Right forelimb (tissue), 1 donor: ENCODE data around the gene PPL.
"Not testable (repeated sequence)": the region's sequence is repeated elsewhere in the genome, so short reads cannot be mapped to it uniquely, and the experiment has no call there.

Source experiments
- DNase-seq: peaks from one replicate; pipeline ENCODE4 v3.0.0-alpha.2; 2018

Gene PPL

DNA sequence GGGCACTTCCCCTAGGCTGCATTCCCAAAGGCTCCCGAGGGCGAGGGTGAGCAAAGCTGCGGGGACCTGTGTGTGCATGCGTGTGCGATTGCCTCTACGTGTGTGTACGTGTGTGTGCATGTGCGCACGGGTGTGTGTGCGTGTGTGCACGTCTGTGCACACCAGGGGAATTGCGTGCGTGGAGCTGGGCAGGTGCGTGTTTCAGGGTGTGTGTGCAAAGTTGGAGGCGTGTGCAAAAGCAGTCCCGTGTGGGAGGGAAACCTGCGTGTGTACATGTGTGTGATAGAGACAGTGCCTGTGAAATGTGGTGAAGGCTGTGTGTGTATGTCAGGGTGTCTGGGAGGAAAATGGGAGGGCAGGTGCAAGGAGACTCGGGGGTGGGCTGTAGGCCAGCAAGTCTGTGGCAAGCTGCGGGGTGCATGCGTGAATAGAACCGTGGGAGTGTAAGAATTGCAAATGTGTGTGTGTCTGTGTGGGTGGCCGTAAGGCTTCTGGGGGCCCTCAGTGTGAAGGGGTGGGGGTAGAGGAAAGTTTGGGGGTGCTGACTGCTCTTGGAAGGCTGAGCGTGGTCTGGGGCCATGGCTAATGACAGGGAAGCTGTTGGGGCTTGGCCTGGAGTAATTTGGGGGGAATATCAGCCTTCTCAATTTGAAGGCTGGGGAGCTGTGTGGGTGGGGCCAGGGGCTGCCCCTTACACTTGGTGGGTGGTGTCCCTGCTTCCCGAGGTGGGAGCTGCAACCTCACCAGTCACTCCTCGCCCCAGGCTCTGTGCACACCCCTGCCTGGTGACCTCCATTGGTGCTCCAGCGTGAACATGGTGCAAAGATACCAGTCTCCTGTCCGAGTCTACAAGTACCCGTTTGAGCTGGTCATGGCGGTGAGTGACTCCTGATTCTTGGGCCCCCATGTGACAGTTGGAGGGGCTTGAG, 21.8 kb upstream of the PPL start:
- no peak for DNase-seq

DNA sequence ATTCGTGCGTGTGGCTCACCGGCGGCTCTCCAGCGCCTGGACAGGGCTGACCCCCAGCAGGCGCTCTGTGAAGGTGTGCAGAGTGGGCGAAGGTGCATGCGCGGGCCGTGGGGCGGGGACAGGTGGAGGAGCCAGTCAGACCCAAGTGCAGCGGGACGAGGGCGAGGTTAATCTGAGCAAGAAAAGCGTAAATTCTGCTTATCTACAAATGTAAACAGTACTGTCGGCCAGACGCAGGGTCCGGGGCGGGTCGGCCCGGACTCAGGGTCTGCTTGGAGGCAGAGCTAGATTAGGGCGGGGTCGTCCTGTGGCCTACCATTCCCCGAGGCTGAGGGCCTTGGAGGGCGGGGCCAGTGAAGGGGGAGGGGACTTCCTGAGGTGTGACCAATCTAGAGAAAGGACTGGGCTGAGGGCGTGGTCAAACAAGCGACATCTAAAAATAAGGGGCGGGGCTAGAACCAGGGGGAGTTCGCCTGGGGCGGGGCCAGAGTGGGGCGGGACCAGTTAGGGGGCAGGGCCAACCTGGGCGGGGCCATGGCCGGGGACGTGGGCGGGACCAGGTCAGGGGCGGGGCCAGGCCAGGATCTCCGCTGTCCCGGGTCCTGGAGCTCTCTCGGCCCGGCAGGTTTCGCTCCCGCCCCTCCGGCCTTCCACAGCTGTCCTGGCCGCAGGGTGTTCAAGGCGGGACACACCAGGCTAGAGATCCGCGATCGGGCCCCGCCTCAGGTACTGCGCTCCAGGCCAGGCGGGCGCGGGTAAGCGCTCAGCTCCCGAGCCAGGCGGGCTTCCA, 21.0 kb upstream of the PPL start, which contains the start of gene SEC14L5:
SEC14L5 (plus strand) TSS at position 611 of the 790 bp plus-strand sequence. CDS start 994 bp downstream, outside the sequence.
- DNase-seq, result peak; percentile 92

DNA sequence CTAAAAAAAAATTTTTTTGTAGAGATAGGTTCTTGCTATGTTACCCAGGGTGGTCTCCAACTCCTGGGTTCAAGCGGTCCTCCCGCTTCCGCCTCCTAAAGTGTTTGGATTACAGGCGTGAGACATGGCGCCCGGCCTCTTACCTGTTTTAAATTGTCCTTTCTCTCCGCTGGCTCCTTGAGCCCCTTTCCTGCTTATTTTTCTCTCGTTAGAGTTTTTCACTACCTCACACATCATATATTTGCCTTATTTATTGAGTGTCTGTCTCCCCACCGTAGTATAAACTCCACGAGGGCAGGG, 20.4 kb upstream of the PPL start:
- no peak for DNase-seq

DNA sequence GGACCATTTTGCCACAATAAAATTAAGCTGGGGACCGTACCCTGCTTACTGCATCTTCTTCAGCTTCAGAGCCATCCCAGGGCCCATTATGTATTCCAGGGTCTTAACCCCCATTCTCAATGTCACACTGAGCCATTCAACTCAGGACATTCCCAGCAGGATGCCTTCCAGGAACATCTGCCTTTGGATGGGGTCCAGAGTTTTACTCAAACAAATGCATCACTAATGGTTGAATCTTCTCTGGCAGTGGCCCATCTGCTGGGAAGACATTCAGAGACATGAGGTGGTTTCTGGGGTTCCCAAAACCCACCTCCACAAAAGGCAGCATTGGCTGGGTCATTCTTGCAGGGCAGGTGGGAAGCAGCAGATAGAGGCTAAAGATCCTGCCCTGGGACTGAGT, 17.8 kb upstream of the PPL start:
- no peak for DNase-seq

DNA sequence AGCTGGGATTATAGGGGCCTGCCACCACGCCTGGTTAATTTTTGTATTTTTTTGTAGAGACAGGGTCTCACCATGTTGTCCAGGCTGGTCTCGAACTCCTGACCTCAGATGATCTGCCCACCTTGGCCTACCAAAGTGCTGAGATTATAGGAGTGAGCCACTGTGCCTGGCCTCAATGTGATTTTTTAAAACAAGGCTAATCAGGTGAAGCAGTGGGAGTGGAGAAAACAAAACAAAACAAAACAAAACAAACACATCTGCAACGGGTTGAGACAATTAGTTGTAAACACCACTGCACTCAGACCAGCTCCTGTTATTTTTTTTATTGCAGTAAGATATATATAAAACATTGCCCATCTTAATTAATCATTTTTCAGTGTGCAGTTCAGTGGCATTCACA, 14.6 kb upstream of the PPL start:
- not testable (repeated sequence) for DNase-seq

DNA sequence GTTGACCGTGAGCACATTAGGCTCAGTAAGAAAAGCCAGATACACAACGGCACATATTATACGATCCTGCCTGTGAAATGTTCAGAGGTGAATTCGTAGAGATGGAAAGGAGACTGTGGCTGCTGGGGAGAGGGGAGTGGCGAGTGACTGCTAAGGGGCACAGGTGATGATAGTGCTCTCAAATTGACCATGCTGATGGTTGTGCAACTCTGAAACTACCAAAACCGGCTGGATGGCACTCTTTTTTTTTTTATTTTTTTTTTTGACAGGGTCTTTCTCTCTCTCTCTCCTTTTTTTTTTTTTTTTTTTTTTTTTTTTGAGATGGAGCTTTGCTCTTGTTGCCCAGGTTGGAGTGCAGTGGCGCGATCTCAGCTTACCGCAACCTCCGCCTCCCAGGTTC, 13.0 kb upstream of the PPL start:
- DNase-seq, result no peak

DNA sequence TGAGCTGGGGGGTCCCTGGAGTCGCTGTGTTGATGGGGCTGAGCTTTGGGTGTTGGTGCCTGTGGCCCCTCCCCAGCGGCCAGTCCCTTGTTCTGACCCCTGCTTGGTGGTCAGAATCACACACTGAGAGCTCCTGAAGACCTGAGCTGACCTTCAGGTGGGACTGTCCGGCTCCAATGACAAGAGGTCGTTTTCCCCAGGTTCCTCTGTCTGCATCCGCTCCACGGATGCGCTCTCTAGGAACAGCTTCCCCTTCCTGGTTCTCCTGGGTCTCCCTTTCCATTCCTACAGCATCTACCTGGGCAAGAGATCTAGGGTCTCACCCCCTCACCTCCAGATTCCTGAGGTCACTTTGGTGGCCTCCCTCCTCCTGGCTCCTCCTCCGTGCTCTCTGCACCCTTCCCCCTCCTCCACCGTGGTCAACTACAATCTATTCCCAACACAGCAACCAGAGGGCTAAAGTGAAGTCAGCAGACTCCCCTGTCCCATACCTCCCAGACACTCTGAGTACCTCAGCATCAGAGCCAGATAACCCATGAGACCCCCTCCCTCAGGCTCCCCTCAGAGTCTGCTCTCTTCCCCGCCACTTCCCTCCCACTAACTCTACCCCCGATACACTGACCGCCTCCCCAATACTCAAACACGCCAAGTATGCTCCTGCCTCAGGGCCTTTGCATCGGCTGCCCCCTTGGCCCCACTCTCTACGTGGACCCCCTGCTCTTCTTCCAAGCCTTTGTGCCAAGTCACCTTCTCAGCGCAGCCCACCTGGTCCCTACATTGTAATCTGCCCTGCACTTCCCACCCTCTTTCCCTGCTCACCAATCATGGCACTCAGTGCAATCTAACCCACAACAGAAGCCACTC, 12.2 kb upstream of the PPL start:
- no peak for DNase-seq

DNA sequence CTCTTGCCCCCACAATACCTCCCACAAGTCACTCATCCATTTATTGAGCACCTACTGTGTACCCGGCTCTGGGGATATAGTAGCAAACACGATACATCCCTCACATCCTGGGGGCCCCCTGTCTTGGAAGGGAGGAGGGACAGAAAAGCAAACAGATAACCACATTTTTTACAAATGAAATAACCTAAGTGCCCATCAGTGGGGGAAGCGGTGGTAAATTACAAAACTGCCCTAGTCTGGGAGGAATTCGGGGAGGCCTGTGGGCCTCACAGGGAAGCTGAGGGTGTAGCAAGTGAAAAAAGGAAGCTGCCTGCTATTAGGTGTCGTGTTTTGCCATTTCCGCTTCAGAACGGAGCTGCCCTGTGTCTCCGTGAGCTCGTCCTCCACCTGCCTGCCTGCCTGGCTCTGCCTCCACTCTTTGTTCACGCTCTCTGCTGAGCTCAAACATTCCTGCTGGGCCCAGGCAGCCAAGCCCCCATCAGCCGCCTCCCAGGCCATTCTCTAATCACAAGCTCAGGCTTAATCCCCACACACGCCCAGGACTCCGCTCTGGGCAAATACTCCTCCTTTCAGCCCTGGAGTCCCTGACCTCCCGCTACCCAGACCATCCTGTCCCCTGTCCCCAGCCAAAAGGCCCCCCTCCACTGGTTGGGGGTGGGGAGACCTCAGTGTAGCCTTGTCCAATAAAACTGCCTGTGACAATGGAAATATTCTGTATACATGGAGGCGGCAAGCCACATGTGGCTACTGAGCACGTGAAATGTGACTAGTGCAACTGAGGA, 11.0 kb upstream of the PPL start:
- no peak for DNase-seq

DNA sequence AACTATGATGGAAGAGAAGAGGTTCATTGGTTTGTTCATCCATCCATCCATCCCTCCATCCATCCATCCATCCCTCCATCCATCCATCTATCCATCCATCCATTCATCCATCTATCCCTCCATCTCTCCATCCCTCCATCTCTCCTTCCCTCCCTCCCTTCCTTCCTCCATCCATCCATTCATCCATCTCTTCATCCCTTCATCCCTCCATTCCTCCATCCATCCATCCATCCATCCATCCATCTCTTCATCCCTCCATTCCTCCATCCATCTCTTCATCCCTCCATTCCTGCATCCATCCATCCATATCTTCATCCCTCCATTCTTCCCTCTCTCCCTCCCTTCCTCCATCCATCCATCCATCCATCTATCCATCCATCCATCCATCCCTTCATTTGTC, 10.0 kb upstream of the PPL start:
- DNase-seq, result no peak

DNA sequence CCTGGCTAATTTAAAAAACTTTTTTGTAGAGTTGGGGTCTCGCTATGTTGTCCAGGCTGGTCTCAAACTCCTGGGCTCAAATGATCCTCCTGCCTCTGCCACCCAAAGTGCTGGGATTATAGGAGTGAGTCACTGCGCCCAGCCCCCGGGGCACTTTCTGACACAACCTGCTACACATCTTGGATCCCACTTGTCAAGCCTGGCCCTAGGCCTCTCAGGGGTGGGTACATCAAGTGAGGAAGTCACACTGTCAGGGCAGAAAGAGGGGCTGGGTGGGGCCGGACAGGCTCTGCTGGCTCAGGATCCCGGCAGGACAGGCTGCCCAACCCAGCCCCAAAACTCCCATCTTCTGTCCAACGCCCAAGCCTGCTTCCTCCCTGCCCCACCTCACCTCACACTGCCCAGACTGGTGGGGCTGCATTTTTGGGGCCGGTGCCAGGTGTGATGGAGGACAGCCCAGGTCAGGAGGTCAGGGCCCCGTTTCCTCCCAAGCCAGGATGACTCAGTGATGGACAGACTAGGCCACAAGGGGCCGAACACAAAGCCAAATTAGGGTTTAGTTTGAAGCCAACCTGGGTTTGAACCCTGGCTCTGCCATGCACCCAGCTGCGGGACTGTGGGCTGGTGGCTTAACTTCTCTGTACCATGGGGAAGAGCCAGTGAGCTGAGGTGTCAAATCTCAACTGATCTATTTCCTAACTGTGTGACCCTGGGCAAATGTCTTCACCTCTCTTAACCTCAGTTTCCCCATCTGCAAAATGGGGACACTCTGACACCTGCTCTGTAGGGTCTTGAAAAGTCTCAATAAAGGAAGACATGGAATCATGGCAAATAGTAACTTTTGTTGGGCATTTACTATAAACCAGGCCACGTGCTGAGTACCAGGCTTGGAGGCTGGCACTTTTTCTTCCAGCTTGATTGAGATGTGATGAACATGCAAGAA, 8.9 kb upstream of the PPL start:
- DNase-seq, result no peak

DNA sequence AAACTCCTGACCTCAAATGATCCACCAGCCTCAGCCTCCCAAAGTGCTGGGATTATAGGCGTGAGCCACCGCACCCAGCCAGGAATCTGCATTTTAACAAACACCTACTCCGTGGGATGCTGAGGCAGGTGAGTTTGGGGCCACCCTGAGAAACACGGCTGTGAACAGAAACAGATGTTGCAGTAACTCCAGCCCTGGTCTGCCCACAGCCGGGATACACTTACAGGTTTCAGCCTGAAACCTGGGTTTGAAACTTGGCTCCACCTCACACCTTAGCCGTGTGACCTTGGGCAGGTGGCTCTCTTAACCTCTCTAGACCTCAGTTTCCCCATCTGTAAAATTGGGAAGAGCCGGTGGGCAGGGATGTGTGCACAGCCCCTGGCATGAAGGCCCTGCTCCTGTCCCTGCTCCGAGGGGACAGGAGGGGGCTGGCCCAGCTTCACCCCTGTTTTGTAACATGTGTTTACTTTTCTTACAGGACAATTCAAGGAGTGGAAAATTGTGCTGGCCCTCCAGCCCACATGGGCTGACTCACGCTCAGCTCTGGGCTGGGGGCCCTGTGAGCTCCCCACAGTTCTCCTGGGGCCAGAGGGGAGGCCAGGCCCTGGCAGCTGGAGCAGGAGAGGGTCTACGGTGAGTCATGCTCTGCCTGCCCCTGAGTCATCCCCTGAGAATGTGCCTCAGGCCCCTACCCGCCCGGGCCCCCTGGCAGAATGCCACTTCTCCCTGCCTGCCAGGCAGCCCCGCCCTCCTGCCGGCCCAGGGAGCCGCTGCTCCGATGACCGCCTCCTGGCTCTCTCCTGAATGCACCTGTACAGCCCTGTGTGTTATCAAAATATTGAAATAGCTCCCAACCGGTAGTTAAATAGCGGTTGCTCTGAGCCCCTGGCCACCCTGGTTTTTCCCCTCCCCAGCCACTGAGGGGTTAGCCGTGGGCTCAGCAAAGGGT, 7.7 kb upstream of the PPL start:
- DNase-seq, result peak; percentile 86

DNA sequence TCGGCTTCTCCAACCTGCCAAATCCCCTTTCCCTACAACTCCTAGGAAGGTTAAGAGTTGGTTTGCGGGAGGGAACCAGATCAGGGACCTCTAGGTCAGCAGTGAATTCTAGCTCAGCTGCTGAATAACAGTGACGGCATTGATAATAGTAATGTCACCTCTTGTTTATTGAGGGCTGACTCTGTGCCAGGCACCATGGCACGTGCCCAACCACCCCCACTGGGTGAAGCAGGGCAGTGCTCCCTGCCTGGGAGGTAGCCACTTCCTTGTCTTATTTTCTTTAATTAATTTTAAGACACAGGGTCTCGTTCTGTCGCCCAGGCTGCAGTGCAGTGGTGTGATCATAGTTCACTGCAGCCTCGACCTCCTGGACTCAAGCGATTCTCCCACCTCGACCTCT, 5.5 kb upstream of the PPL start:
- no peak for DNase-seq

DNA sequence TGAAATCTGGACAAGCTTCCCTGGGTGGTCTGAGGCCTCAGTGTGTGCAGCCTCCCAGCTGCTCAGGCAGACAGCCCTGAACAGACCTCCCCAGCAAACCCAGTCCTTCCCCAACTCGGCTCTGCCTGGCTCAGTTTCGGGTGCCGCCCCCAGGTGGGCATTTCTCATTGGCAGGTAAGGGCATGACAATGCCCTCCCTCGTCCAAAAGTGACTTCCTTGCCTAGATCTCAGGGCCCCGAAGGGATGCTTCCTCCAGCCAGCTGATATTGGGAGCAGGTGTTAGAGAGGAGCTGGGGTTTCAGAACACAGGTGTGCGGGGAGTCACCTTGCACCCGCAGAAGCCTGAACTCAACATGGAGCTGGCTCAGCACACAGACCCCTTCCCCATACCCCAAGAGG, 3.8 kb upstream of the PPL start:
- DNase-seq, result no peak

DNA sequence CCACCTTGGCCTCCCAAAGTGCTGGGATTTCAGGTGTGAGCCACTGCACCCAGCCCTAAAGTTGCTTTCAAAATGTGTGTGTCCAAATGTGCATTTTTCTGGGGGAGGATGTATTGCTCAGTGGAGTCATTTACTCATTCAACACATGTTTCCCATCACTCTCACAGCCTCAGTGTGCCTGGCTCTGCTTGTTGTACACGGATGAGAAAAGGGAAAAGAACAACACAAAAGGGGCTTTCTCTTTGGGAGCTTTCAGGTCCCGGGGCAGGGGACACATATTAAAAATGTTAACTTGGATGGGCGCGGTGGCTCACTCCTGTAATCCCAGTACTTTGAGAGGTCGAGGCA, 1.7 kb upstream of the PPL start:
- DNase-seq, result no peak

DNA sequence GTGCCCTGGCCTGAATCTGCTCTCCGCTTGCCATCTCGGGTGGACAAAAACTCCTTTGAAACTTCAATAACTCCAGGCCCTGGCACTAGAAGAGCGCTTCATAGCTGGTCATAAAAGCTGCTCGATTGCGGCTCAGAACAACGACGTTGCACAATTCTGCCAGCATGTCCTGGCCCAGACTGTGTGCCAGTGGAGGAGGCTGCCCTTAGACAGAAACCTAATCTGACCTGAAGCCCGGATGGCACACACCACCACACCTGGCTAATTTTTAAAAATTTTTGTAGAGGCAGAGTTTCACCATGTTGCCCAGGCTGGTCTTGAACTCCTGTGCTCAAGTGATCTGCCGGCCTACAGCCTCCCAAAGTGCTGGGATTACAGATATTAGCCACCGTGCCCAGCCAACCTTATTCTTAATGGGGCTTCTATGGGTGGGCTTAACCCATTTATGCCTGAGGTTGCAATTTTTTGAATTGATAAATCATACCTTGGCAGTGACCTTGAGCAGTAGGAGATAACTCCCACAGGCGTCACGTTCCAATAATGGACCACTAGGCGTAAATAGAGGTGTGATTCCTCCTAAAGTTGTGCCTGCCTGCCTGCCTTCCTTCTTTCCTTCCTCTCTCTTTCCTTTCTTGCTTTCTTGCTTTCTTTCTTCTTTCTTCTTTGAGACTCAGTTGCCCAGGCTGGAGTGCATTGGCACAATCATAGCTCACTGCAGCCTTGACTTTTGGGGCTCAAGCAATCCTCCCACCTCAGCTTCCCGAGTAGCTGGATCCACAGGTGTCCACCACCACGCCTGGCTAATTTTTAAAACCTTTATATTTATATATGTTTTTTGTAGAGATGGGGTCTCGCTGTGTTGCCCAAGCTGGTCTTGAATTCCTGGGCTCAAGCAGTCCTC, 1.1 kb upstream of the PPL start:
- DNase-seq, result no peak

DNA sequence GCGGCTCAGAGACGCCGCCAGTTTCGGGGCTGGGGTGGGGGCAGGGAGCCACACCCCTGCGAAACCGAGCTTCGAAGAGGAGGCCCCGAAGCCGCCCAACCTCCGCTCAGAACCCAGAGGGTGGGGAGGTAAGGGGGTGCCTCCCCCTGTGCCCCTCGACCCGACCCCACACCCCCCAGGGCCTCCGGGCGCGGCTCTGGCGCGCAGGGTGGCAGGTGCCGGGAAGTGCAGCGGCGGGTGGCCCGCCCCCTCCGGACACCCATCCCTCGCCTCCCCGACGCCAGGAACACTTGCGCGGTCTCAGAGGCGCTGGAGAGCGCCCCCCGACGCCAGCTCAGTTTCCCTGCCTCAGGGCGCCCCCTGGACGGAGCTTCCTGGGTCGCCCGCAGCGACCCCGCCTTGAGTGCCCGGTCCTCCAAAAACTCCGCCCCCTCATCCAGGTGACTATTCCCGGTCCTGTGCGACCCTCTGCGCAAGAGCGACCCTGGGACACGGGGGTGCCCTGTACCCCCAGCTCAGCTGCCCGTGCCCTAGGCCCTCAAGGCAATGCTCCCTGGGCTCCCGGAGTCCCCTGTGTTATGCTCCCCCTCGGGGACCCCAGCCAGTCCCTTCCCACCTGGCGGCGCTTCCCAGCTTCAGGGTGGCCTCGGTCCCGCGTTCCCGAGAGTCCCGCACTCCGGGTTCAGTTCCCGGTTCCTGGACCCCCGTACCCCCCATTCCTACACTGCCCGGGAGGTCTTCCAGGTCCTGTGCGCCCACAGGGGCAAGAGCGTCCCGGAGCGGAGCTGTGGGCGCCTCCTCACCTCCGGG, 562 bp downstream of the PPL start:
- no peak for DNase-seq

DNA sequence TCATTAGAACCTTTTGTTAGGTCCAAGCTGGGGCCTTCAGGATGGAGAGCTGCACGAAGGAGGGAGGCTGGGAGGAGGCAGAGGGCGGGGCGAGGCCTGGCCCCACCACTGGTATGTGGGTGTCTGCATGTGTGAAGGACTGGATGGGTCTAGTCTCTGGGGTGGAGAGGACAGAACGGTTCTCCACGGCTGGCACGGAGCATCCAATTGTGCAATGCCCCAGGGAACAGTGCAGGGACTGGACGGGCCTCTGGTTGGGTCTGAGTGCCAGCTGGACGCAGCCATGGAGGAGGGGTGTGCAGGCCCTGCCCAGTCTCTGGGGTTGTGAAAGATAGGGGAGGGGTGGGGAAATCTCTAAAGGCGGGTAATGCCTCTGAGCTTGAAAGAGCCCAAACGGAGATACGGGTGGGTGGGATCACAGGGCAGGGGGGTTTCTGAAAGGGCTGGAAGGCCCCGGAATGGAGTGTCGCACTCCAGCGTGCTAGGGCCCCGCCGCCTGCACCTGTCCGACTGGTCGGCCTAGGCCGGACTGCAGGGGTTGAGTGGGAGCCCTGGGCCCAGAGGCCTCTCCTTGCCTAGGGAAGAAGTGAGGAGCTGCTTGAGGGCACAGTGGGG, 1.6 kb downstream of the PPL start:
- DNase-seq, result no peak

DNA sequence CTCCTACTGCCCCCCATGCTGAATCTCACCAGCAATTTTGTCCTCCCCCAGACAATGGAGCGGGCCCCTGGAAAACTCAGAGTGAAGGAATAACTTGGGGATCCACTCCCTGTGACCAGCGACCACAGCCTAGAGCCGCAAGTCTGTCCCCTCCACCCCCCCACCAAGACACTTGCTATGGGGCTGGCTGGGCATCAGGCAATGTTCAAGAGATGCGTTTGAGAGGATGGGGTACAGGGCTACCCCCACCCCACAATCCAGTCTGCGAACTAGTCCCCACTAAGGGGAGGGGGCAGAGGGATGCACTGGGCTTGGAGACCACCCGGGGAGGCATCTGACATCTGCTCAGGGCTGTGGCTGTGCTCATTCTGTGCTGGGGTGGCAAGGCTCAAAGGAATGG, 2.4 kb downstream of the PPL start:
- DNase-seq, result no peak
